ENCODE measurements around the gene CCDC32.

Gene CCDC32

DNA sequence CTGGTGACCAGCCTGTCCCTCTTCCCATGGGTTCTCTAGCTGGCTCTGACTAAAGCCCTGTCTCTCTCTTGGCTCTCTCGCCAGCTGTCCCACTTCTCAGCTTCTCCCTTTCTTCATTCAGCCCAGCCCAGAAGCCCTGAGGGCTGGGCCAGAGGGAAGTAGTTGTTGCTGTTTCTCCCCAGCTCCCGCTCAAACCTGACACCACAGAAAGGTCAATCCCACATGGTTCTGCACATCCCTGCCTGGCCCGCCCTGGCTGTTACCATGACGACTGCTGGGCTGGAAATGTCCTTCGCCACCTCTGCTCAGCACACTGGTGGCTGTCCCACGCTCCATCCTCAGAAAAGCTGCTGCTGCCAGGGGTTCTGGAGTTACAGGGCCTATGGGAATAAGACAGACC, 25.9 kb downstream of the CCDC32 start:
- H3K79me2 ChIP-seq (ENCODE audit: insufficient read depth, low read depth) = no peaks in the 10 kb centered on the region
- H3K27me3 ChIP-seq (ENCODE audit: insufficient read depth, low read depth) = no peaks in the 10 kb centered on the region
- no peak overlapping the region for H3K4me2 ChIP-seq
- H3K4me3 ChIP-seq (IDR thresholded peaks at IDR 0.05; ENCODE audit: insufficient read depth, low read depth, low read length) = no peak overlapping the region
- no peaks in the 10 kb centered on the region for H4K20me1 ChIP-seq (ENCODE audit: insufficient read depth)
- H3K27ac ChIP-seq = no peak overlapping the region
- no peak overlapping the region for H2AFZ ChIP-seq (ENCODE audit: low read depth)
- H3K36me3 ChIP-seq (ENCODE audit: insufficient read depth) = no peaks in the 10 kb centered on the region
- H3K9ac ChIP-seq = no peak overlapping the region
- H3K4me1 ChIP-seq (ENCODE audit: low read depth, poor library complexity, severe bottlenecking) = peaks cover 24% of the 10 kb centered on the region
- TF ChIP-seq, protein P1, sequence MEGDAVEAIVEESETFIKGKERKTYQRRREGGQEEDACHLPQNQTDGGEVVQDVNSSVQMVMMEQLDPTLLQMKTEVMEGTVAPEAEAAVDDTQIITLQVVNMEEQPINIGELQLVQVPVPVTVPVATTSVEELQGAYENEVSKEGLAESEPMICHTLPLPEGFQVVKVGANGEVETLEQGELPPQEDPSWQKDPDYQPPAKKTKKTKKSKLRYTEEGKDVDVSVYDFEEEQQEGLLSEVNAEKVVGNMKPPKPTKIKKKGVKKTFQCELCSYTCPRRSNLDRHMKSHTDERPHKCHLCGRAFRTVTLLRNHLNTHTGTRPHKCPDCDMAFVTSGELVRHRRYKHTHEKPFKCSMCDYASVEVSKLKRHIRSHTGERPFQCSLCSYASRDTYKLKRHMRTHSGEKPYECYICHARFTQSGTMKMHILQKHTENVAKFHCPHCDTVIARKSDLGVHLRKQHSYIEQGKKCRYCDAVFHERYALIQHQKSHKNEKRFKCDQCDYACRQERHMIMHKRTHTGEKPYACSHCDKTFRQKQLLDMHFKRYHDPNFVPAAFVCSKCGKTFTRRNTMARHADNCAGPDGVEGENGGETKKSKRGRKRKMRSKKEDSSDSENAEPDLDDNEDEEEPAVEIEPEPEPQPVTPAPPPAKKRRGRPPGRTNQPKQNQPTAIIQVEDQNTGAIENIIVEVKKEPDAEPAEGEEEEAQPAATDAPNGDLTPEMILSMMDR (conservative IDR thresholded peaks at IDR 0.05; ENCODE audit: low read depth, low read length) = no peak

DNA sequence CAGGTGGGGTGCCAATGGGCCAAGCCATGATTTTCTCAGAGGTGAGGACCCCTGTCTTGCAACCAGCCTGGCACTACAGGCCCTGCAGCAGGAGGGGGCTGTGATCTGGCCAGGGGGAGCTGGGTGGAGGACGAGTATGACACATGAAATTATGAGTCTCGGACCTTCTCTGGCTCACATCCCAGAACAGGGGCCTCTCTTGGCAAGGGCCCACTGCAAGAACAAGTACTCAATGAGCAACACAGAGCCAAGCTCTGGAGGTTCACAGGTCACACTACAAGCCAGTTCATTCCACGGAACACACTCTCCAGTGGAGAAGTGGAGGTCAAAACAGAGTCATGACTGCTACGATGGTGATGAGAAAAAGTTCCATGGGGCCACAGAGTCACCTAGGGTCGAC, 28.3 kb downstream of the CCDC32 start:
- H3K36me3 ChIP-seq (ENCODE audit: insufficient read depth) = no peaks in the 10 kb centered on the region
- H3K27ac ChIP-seq = no peak overlapping the region
- no peaks in the 10 kb centered on the region for H3K4me1 ChIP-seq (ENCODE audit: low read depth, poor library complexity, severe bottlenecking)
- H4K20me1 ChIP-seq (ENCODE audit: insufficient read depth) = no peaks in the 10 kb centered on the region
- H3K4me2 ChIP-seq = no peak overlapping the region
- no peaks in the 10 kb centered on the region for H3K27me3 ChIP-seq (ENCODE audit: insufficient read depth, low read depth)
- H2AFZ ChIP-seq (ENCODE audit: low read depth) = no peak overlapping the region
- no peak overlapping the region for H3K4me3 ChIP-seq (IDR thresholded peaks at IDR 0.05; ENCODE audit: insufficient read depth, low read depth, low read length)
- TF ChIP-seq, protein P1 (conservative IDR thresholded peaks at IDR 0.05; ENCODE audit: low read depth, low read length) = no peak
- H3K79me2 ChIP-seq (ENCODE audit: insufficient read depth, low read depth) = no peaks in the 10 kb centered on the region
- H3K9ac ChIP-seq = no peak overlapping the region

DNA sequence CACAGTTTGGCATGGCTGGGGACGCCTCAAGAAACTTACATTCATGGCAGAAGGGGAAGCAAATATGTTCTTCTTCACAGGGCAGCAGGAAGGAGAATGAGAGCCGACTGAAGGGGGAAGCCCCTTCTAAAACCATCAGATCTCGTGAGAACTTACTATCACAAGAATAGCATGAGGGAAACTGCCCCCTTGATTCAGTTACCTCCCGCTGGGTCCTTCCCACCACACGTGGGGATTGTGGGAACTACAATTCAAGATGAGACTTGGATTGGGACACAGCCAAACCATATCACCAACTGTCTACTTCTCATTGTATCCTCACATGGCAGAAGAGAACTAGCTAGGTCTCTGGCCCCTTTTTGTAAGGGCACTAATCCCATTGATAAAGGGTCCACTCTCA, 30.5 kb downstream of the CCDC32 start:
- Histone ChIP-seq H2AFZ (ENCODE audit: low read depth) (no peak overlapping the region), H3K36me3 (ENCODE audit: insufficient read depth) (no peaks in the 10 kb centered on the region)

DNA sequence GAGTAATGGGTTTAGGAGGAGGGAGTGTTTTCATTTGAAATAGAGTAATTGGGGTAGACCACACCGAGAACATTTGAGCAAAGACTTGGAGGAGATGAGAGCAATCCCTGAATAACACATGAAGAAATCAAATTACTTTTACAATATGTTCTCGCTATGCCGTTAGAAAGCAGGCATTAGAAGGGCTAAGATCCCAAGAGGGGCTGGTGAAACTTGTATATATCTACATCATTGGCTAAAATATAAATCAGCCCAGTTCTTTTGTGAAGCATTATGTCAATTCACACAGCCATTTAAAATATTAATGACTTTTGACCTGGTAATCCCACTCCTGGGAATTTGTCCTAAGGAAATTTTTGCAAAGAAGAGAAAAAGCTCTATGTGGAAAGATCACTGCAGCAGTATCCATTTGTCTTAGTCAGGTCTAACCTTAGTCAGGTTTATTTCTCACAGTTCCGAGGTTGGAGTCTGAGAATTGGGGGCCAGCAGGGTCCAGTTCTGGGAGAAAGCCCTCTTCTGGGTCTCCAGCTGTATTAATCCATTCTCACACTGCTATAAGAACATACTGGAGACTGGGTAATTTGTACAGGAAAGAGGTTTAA, 31.0 kb downstream of the CCDC32 start:
- no peaks in the 10 kb centered on the region for H3K4me1 ChIP-seq (ENCODE audit: low read depth, poor library complexity, severe bottlenecking)
- H3K27me3 ChIP-seq (ENCODE audit: insufficient read depth, low read depth) = no peaks in the 10 kb centered on the region
- H3K4me2 ChIP-seq = no peak overlapping the region
- H3K9ac ChIP-seq = no peak overlapping the region
- no peaks in the 10 kb centered on the region for H4K20me1 ChIP-seq (ENCODE audit: insufficient read depth)
- no peak overlapping the region for H2AFZ ChIP-seq (ENCODE audit: low read depth)
- no peak overlapping the region for H3K4me3 ChIP-seq (IDR thresholded peaks at IDR 0.05; ENCODE audit: insufficient read depth, low read depth, low read length)
- H3K27ac ChIP-seq = no peak overlapping the region
- TF ChIP-seq, protein P1 (conservative IDR thresholded peaks at IDR 0.05; ENCODE audit: low read depth, low read length) = no peak
- H3K36me3 ChIP-seq (ENCODE audit: insufficient read depth) = no peaks in the 10 kb centered on the region
- H3K79me2 ChIP-seq (ENCODE audit: insufficient read depth, low read depth) = no peaks in the 10 kb centered on the region

More for the DNA sequence above, 30.5 kb downstream of the CCDC32 start:
- Histone ChIP-seq H3K4me3 (IDR thresholded peaks at IDR 0.05; ENCODE audit: insufficient read depth, low read depth, low read length) (no peak overlapping the region), H3K4me1 (ENCODE audit: low read depth, poor library complexity, severe bottlenecking) (no peaks in the 10 kb centered on the region), H4K20me1 (ENCODE audit: insufficient read depth) (no peaks in the 10 kb centered on the region), H3K9ac (no peak overlapping the region), H3K4me2 (no peak overlapping the region), H3K27me3 (ENCODE audit: insufficient read depth, low read depth) (no peaks in the 10 kb centered on the region), H3K27ac (no peak overlapping the region), H3K79me2 (ENCODE audit: insufficient read depth, low read depth) (no peaks in the 10 kb centered on the region)
- TF ChIP-seq, protein P1 (conservative IDR thresholded peaks at IDR 0.05; ENCODE audit: low read depth, low read length) = no peak

All from KMS-11 (cell line).